HG03066 (cell line): ENCODE measurements around the gene GBGT1.
"Not testable (repeated sequence)": the region's sequence is repeated elsewhere in the genome, so short reads cannot be mapped to it uniquely, and the experiment has no call there.

Experiments
- ATAC-seq: cut with Tn5 transposase; IDR thresholded peaks from one replicate; pipeline ENCODE4 v1.9.1; 2021; ENCODE audit warnings: low read depth; ENCODE audit not compliant: unreplicated experiment

The GBGT1 gene

DNA sequence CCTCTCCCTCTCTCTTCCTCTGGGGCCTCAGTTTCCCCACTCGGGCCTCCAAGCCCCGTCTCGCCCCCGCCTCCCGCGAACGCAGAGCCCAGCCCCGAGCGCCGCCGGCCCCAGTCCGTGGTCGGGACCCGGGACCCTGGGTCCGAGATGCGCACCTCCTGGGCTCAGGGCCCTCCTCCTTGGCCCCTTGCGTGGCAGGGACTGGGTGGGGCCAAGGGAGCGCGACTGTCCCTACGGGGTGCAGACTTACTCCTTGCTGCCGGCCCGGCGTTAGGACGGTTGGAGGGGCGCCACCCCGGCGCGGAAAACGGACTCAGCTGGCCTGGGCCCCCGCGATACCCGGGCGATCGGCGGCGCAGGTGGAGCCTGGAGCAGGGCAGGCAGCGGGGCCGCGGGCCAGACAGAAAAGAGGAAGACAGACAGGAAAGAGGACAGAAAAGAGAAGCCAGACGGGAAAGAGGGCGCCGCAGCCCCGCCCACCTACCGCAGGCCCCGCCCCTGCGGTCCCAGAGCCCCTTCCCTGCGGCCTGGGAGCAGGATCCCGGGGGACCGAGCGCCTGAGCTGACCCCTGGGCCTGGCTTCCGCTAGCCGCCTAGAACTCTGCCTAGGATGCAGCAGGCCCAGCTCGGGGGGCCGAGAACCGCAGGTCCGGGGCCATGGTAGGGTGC lies at the start of gene GBGT1:
GBGT1 (minus strand) TSS at position 411 of the 669 bp plus-strand sequence. CDS start 1,502 bp downstream, outside the sequence.
- peak; percentile 46 for ATAC-seq

DNA sequence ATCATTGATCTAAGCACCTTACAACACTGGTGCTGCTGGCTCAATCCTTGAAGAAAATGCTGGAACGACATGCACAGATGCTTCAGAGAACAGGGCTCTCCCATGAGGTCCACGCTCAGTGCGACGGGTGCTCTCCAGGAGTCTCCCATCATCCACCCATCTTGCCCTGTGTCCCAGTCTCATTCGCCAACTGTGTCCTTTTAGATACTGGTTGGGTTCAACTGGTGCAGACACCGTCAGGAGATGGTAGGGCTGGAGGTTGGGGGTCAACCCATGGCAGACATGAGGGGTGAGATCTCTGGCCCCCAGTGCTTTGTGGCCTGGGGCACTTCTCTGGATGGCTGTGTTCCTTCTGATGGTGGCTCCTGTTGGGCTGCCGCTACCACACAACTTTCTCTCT lies 46.9 kb upstream of the GBGT1 start:
- ATAC-seq, result no peak

DNA sequence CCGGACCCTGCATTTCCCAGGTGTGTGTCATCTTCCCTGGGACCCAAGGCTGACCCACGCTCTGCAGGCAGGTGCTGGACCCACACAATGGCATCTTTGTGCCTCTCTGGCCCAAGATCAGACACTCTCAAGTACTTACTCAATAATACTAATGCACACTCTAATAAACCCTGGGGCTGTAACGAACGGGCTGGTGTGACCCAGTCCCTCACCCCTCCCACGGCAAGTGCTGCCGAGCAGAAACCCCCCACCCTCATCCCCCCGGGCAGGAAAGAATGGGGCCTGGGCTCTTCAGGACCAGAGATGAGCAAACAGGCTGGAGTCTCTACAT lies 46.5 kb upstream of the GBGT1 start:
- no peak for ATAC-seq

DNA sequence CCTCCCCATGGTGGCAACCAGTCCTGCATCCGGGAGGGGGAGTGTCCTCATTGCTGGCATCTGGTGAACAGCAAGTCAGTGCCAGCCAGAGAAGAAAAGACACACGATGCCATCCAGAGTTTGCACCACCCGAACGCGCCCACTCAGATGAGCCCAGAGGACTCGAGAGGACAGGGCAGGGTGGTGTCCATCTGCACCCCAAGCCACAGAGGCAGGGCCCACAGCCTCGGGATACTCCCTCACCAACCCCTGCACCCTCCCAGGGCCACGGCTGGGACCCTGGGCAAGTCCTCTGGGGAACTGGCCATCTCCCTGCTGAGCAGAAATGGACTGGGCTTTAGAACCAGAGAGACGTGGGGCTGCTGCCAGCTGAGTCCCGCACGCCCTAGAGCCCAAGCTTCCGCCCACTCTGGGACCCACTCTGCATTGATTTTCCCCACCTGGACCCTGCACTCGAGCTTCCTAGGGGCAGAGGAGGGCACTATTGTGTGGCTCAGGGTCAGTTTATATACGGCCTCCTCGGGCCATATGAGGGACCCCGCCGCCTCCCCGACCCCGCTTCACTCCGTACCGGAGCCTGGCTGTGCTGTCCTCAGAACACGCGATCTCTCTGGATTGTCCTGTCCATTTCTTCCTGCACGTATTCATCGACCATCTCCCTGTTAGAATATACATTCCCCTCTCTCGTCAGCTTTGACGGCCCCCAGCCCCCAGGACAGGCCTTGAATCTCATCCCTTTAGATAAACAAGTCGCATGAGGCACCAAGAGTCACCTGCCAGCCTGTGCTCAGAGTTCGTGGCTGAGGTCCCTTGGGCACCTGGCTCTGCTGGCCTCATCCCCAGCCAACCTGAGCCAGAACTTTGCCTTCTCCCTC lies 45.9 kb upstream of the GBGT1 start:
- not testable (repeated sequence) for ATAC-seq

DNA sequence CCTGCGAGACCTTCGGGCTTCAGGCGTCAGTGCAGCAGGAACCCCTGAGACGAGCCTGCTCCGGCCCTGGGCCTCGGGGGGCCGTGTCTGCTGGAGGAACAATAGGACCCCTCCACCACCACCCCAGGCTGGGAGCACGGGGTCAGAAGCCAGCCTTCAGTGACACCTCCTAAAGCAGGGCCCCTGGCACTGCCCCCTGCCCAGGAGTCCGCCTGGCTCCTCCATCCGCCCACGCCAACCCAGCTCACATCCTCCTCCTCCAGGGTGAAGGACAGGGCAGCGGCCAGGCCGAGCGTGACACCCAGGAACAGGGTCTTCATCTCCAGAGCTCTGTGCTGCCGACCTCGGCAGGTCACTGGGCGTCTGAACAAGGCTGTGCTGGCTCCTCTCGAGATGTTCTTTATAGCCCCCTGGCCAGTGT lies 45.2 kb upstream of the GBGT1 start, which contains the start of gene OBP2B:
OBP2B (minus strand) TSS at position 371 of the 421 bp plus-strand sequence; CDS start at position 320, 51 bp downstream.
- ATAC-seq, result not testable (repeated sequence)

DNA sequence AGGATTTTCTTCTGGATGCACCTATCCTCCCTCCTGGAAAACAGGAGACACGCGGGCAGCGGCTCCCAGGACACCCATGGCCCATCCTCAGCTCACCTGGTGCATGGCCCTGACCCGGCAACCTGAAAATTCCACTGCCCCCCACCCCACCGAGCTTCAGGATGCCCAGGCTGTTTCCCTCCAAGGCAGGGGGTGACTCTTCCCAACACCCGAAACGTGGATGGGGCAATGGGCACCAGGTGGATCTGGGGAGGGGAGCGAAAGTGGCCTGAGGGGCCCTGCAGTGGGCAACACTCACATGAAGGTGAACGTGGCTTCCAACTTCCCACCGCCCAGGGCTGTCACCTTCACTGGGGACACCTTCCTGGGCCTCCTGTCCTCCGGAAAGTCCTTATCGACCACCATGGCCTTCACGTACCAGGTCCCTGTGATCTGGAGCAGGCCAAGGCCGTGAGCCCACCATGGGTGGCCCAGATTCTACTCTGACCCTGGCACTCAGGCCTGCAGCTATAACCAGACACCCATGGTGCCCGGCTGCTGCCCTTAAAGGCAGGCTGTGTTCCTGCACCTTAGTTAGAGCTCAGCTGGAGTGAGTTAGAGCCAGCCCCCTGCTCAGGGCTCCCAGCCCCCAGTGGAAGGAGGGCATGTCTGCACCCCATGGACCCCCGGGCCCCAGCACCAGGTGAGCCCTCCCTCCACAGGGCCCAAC lies 44.6 kb upstream of the GBGT1 start:
- not testable (repeated sequence) for ATAC-seq

DNA sequence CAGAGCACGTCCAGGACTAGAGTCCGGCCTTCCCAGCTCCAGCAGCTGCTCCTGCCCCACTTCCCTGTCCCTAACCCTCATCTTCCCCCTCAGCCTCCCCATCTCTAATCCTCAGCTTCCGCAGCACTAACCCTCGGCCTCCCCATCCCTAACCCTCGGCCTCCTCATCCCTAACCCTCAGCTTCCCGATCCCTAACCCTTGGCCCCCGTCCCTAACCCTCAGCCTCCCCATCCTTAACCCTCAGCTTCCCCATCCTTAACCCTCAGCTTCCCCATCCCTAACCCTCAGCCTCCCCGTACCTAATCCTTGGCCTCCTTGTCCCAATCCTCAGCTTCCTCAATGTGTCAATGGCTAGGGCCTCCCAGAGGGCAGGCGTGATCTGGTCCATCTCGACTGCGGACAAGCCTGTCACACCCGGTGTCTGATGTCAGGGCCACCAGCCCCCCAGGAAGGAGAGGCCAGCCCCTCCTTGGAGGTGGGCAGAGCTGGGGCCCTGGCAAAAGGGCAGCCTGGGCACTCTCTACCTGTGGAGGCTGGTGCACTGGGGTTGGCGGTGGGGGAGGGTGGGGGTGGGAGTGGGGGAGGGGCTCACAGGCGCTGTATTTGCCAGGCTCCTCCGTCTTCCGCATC lies 43.9 kb upstream of the GBGT1 start:
- no peak for ATAC-seq

DNA sequence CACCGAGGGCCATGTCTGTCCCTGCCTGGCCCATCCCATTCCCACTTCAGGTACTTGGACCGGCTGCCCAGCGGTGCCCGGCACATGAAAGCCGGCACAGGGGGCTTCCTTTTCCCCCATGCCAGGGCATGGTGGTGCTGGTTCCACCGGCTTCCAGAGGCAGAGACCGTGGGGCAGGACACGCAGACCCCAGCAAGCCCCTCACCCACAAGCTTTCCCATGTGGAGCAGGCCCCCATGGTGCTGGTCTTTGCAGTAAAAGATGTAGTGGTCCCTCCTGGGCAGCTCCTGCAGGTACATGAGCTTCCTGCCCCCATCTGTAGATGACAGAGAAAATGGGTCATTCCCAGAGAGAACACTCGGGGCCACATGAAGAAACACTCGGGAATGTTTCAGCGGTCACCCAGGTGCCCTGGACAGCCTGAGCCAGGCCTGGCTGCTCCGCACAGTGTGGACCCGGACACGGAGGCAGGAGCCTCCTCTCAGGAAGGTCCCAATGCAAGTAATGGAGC lies 43.4 kb upstream of the GBGT1 start:
- ATAC-seq, result no peak

DNA sequence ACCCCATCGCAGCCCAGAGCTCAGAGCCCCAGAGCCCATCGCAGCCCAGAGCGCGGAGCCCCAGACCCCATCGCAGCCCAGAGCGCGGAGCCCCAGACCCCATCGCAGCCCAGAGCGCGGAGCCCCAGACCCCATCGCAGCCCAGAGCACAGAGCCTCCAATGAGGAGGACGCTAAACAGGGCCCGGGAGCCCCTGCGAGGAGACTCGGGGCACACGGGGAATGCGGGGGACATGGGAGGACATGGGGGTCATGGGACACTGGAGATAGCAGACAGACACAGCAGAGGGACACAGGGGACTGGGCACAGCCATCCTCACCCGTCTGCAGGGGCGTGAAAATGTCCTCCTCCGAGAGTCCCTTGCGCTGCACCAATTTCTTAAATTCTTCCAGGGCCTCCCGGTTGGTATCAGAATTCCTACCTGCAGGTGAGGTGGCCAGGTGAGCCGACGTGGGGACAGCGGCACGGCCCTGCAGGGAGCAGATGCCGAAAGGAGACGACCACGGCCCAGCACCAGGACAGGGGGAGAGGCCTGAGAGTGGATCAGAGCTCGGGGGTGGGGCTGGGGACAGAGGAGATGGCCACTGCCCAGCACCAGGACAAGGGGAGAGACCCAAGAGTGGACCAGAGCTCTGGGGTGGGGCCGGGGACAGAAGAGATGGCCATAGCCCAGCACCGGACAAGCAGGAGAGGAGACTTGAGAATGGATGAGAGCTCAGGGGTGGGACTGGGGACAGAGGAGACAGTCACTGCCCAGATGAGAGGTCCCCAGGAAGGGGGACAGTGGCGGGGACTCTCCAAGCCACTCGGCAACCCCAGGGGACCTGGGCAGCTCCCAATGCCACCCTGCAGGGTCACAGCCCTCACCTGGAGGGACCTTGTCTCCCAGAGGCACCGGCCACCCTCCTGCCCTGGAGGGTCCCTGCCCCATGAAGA lies 42.5 kb upstream of the GBGT1 start:
- ATAC-seq, result no peak

DNA sequence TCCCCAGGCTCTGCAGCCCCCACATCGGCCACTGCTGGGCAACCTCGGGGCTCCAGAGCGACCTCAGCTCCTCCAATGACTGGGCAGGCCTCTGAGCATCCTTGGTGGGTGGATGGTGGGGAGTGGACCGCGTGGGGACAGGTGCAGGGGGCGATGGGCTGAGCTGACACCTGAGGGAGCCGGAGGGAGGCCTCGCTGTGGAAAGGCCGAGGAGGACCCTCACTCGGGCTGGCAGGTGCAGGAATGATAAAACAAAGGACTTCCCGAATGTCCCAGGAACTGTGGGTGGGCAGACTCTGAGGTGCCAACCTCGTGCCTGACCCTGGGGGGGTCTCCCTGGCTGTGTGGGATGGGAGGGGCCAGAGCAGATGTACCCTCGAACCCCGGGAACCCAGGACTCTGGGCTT lies 41.8 kb upstream of the GBGT1 start:
- ATAC-seq, result not testable (repeated sequence)

DNA sequence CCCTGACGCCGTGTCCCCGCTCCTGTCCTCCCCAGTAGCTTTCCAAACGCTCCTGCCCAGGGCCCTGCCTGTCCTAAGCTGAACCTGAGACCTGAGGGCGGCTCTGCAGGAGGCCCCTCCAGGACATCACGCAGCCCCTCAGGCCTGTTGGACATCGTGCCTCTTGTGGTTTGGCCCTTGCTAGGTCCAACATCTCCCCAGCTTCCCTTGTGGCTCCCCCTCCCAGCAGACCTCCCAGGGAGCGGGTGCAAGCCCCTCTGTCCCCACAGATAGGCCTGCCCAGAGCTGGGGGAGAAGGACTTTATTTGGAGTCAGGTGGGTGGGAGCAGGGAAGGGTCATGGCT lies 41.3 kb upstream of the GBGT1 start:
- ATAC-seq, result no peak

DNA sequence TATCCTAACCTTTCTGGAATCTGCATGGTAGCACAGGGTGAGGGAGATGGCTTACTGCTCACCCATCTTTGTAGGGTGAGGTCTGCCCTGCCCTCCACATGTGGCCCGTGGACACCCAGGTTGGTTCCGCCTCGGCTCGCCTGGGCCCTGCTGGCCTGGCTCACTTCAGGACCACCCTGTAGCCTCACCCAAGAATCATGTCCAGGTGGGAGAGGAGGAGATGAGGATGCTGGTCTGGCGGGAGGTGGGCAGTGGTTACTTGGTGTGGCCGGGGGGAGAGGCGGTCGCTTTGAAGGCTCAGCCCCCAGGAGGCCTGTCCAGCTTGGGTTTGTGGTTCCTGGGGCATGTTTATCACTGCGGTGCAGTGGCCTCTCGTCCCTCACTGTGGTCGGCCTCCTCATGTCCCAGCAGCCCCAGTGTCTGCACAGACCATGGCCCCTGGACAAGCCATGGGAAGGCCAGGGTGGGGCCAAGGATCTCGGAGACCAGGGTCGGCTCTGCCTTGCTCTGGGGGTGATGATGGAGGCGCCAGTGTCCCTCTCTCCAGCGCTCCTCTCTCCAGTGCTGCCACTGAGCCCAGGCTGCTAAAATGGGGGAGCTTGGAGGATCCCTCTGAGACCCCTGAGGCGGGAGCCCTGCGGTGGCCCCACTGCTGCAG lies 40.8 kb upstream of the GBGT1 start:
- ATAC-seq, result no peak

DNA sequence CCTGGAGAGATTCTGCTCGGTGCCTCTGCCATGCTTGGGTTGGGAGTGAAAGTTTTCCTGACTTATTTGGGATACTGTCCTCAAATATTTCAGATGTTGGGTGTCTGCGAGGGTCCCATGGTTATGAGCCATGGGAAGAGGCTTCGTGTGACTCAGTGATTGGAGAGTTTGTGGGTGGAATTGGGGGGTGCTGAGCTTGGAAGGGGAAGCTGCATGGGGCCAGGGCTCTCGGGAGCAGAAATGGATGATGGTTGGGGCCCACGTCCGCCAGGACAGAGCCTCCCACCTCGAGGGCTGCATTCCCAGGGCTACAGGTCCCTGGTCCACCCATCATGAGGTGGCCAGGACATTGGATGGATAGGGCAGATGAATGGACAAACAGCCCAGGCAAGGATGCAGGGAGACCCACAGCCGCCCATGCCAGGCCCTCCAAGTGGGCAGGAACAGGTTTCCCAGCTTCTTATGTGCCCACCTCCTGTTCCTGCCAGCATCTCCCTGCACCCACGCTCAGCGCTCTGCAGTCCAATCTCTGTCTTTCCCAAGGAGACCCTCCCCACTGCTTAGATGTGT lies 39.9 kb upstream of the GBGT1 start:
- ATAC-seq, result no peak

DNA sequence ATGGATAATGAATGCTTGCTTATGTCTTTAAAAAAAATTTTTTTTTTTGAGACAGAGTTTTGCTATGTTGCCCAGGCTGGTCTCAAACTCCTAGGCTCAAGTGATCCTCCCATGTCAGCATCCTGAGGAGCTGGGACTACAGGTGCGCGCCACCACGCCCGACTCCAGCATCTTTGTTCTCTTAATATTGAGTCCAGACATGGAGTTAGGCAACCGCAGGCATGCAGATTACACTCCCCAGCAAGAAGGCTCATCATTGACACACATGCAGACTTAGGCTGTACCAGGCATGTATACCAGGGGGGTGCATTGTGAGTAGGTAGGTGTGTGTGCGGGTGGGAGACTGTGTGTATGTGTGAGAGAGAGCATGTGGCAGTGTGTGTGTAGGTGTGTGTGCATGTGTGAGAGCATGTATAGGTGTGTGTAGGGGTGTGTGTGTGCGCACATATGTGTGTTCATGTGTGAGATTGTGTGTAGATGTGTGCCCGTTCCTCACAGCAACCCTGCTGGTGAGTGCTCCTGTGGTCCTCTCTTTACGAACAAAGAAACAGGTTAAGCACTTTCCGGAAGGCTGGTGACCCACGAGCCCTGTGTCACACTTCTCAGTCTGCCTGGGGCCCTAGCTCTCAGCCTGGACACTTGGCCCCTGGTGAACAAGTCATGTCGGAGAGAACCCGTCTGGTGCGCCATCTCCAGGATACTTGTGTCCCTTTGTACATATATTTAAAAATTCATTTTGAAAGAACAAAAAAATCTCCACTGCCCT lies 39.2 kb upstream of the GBGT1 start:
- no peak for ATAC-seq

DNA sequence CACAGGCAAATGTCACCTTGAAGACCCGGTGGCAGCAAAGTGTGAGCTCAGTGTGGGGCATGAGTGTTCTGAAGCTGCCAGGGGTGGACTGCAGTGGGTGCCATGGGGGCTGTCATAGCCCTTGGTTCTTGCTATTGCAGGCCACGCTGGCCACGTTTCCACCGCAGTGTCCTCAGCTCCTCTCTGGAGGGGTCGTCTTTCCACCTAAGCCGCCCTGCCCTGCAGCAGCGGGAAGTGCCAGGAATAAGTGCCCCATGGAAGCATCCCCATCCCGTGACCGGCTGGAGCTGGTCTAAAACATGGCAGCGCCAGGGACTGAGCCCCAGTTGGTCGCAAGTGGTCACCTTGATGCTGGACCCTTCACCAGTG lies 38.4 kb upstream of the GBGT1 start:
- no peak for ATAC-seq

DNA sequence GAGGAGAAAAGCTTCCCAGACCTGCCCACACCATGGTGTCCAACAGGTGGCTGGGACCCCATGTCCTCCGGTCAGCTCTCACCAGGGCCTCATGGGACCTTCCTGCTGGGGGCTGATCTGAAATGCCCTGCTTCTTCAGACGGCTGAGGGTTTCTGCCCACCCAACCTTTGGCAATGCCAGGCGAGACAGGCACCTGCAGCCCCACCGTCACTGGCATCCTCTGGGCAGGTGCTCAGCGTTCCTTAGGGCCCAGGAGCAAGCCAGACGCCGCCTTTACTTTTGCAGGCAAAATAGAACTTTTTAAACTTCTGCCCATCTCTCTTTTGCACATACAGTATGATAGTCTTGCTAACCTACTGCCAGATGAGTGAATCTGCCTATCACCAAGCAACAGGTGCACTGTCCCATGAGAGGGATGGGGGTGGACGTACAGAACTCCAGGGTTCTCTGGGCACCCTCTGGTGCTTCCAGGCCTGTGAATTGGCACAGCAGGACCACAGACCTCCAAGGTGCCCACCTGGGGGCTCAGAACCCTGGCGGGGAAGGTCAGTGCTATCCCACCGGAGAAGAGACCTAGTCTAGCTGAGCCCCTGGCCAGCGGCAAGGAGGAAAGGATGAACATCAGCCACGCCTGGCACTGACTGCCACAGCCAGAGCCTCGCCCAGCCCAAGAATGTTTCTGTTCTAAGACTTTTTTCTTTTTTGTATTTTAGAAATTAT lies 37.9 kb upstream of the GBGT1 start:
- ATAC-seq, result no peak

DNA sequence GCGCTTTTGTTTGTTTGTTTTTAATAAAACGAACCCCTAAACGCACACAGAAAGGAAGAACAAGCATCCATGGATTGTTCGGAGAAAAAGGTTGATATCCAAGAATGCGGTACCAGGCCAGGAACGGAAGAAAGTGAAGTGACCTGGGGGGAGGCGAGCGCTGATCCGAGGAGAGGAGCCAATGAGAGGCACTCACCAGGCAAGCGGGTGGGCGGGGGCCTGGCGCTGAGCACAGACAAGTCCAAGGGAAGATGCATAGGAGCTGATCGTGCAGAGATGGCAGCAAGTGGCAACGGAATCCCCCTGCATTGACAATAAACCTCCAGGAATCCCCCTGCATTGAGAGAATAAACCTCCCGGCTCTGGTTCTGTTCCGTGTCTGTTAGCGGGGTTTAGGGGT lies 36.9 kb upstream of the GBGT1 start:
- ATAC-seq, result no peak
